H9 (cell line): ENCODE results near the gene CDKL5. TPM values are rescaled to one million over a fixed set of nuclear protein-coding genes. Genes with fewer than 3 reads are reported as not detected.
A peak's percentile ranks its signal among the peaks of the same experiment; 100 is the strongest.

ENCODE experiments used
- DNase-seq: peaks from one replicate; pipeline ENCODE4 v3.0.0-alpha.2; 2017
- H2AFZ ChIP-seq: one replicate; pipeline ENCODE4 v1.6.1; 2013; ENCODE audit warnings: mild to moderate bottlenecking, low read length, control low read depth, moderate library complexity
- H2AK5ac ChIP-seq: 2 replicates; pipeline ENCODE4 v1.6.1; 2013; ENCODE audit warnings: low read length, control low read depth, mixed read lengths; ENCODE audit not compliant: insufficient read length
- H2BK120ac ChIP-seq: one replicate; pipeline ENCODE4 v1.6.1; 2013; ENCODE audit warnings: low read depth, mild to moderate bottlenecking, low read length, control low read depth, inconsistent platforms; ENCODE audit not compliant: poor library complexity, severe bottlenecking
- H2BK12ac ChIP-seq: 2 replicates; pipeline ENCODE4 v1.6.1; 2013; ENCODE audit warnings: low read length, control low read depth, mixed read lengths, low read depth; ENCODE audit not compliant: insufficient read length
- H2BK15ac ChIP-seq: 2 replicates; pipeline ENCODE4 v1.6.1; 2013; ENCODE audit warnings: low read depth, low read length, control low read depth
- H2BK20ac ChIP-seq: one replicate; pipeline ENCODE4 v1.6.1; 2013; ENCODE audit warnings: low read depth, mild to moderate bottlenecking, low read length, control low read depth, inconsistent platforms; ENCODE audit not compliant: poor library complexity, severe bottlenecking
- H2BK5ac ChIP-seq: 2 replicates; pipeline ENCODE4 v1.6.1; 2013; ENCODE audit warnings: low read length, control low read depth, mixed read lengths; ENCODE audit not compliant: insufficient read length
- H3K14ac ChIP-seq: 2 replicates; pipeline ENCODE4 v1.6.1; 2013; ENCODE audit warnings: low read length, control low read depth; ENCODE audit not compliant: insufficient read depth
- H3K18ac ChIP-seq: 2 replicates; pipeline ENCODE4 v1.6.1; 2013; ENCODE audit warnings: low read depth, mild to moderate bottlenecking, mixed read lengths, low read length, control low read depth; ENCODE audit not compliant: insufficient read length
- H3K23ac ChIP-seq: 2 replicates; pipeline ENCODE4 v1.6.1; 2013; ENCODE audit warnings: low read length, control low read depth, mixed read lengths, low read depth; ENCODE audit not compliant: insufficient read length
- H3K23me2 ChIP-seq: 2 replicates; pipeline ENCODE4 v1.6.1; 2013; ENCODE audit warnings: low read depth, mild to moderate bottlenecking, mixed read lengths, low read length, control low read depth; ENCODE audit not compliant: insufficient read length, poor library complexity, severe bottlenecking
- H3K27ac ChIP-seq: 2 replicates; pipeline ENCODE4 v1.5.1; 2013; ENCODE audit warnings: low read length, control low read depth, mixed read lengths, low read depth; ENCODE audit not compliant: insufficient read length
- H3K27me3 ChIP-seq: 2 replicates; pipeline ENCODE4 v1.6.1; 2013; ENCODE audit warnings: low read length, control low read depth, inconsistent platforms; ENCODE audit not compliant: insufficient read depth
- H3K4ac ChIP-seq: 2 replicates; pipeline ENCODE4 v1.6.1; 2013; ENCODE audit warnings: low read depth, mild to moderate bottlenecking, control low read depth, inconsistent platforms, low read length, moderate library complexity
- H3K4me1 ChIP-seq: 2 replicates; pipeline ENCODE4 v1.6.1; 2013; ENCODE audit warnings: low read length, control low read depth, inconsistent platforms; ENCODE audit not compliant: insufficient read depth
- H3K4me2 ChIP-seq: 2 replicates; pipeline ENCODE4 v1.6.1; 2013; ENCODE audit warnings: low read length, control low read depth, mixed read lengths; ENCODE audit not compliant: insufficient read length, insufficient read depth
- H3K56ac ChIP-seq: 2 replicates; pipeline ENCODE4 v1.6.1; 2013; ENCODE audit warnings: low read depth, mild to moderate bottlenecking, mixed read lengths, low read length, control low read depth; ENCODE audit not compliant: insufficient read length
- H3K79me1 ChIP-seq: 2 replicates; pipeline ENCODE4 v1.6.1; 2013; ENCODE audit warnings: low read depth, mild to moderate bottlenecking, moderate library complexity, low read length, control low read depth, inconsistent platforms; ENCODE audit not compliant: insufficient read depth, poor library complexity, severe bottlenecking
- H3K79me2 ChIP-seq: 2 replicates; pipeline ENCODE4 v1.6.1; 2013; ENCODE audit warnings: low read length, control low read depth, inconsistent platforms; ENCODE audit not compliant: insufficient read depth
- H3K9ac ChIP-seq: 2 replicates; pipeline ENCODE4 v1.6.1; 2013; ENCODE audit warnings: low read length, control low read depth, mixed read lengths; ENCODE audit not compliant: insufficient read length; ENCODE audit errors: extremely low read depth
- H3K9me3 ChIP-seq: one replicate; pipeline ENCODE4 v1.6.1; 2013; ENCODE audit warnings: low read depth, low read length, inconsistent platforms; ENCODE audit not compliant: control insufficient read depth
- H3T11ph ChIP-seq: one replicate; pipeline ENCODE4 v1.6.1; 2013; ENCODE audit warnings: mild to moderate bottlenecking, low read length, control low read depth, inconsistent platforms
- H4K20me1 ChIP-seq: one replicate; pipeline ENCODE4 v1.6.1; 2013; ENCODE audit not compliant: control insufficient read depth, insufficient read length, insufficient read depth
- H4K5ac ChIP-seq: 2 replicates; pipeline ENCODE4 v1.6.1; 2013; ENCODE audit warnings: low read depth, mild to moderate bottlenecking, mixed read lengths, low read length, control low read depth; ENCODE audit not compliant: insufficient read length
- H4K8ac ChIP-seq: replicated peaks from 2 replicates; pipeline ENCODE4 v1.6.1; 2013; ENCODE audit warnings: low read length, control low read depth, mixed read lengths, low read depth; ENCODE audit not compliant: insufficient read length
- H4K91ac ChIP-seq: 2 replicates; pipeline ENCODE4 v1.6.1; 2013; ENCODE audit warnings: low read depth, mild to moderate bottlenecking, moderate library complexity, mixed read lengths, low read length, control low read depth; ENCODE audit not compliant: insufficient read length
- H3K27ac Mint-ChIP-seq, 3 experiments: 2 replicates in 2 of 3; 3 replicates in 1 of 3; pipeline ENCODE4 v1.8.0; 2020 to 2021; ENCODE audit warnings: mixed read lengths in 3 of 3, mild to moderate bottlenecking in 1 of 3, moderate library complexity in 1 of 3
- H3K27me3 Mint-ChIP-seq: 2 replicates; pipeline ENCODE4 v1.8.0; 2021; ENCODE audit warnings: low read depth, mild to moderate bottlenecking, moderate library complexity, mixed read lengths
- H3K36me3 Mint-ChIP-seq, 3 experiments: 2 replicates in 2 of 3; 3 replicates in 1 of 3; pipeline ENCODE4 v1.8.0; 2020 to 2021; ENCODE audit warnings: low read depth in 3 of 3, mixed read lengths in 3 of 3; ENCODE audit not compliant: insufficient read depth in 1 of 3
- H3K4me1 Mint-ChIP-seq, 2 experiments: 2 replicates each; pipeline ENCODE4 v1.8.0; 2020; ENCODE audit warnings: mixed read lengths in 2 of 2
- H3K4me3 Mint-ChIP-seq, 2 experiments: 2 replicates in 1 of 2; 3 replicates in 1 of 2; pipeline ENCODE4 v1.8.0; 2020 to 2021; ENCODE audit warnings: mild to moderate bottlenecking in 2 of 2, mixed read lengths in 2 of 2, moderate library complexity in 1 of 2
- H3K9me3 Mint-ChIP-seq, 2 experiments: 2 replicates in 1 of 2; 3 replicates in 1 of 2; pipeline ENCODE4 v1.8.0; 2020; ENCODE audit warnings: mild to moderate bottlenecking in 2 of 2, mixed read lengths in 2 of 2, moderate library complexity in 1 of 2
- CTCF ChIP-seq: fragments of 200-600 bp; sonication (generic); conservative IDR thresholded peaks from 3 replicates; pipeline ENCODE4 v1.8.0; 2021; ENCODE audit warnings: antibody characterized with exemption, mild to moderate bottlenecking
- WGBS: extraction: QIAGEN DNeasy Blood & Tissue Kit; methylation state at CpG from one replicate; pipeline ENCODE4 v1.1.7; 2013; ENCODE audit warnings: missing lambda C conversion rate, low lambda C conversion rate, mixed read lengths; ENCODE audit not compliant: insufficient read length; ENCODE audit errors: extremely low coverage; 5-methylcytosine and 5-hydroxymethylcytosine counted together
- total RNA-seq: library from RNA; stranded (reverse); gene quantifications from 2 replicates; pipeline ENCODE4 v1.2.1, GENCODE V29; 2021

The CDKL5 gene
- total RNA-seq, 1 experiment from 2014 or later: 19.5 TPM

- H3K79me1 ChIP-seq: no peaks in the 10 kb centered on the region
- Mint-ChIP-seq H3K36me3 (peaks cover 0 to 7% (median 2%) of the 10 kb centered on the region in 3 experiments; a peak in 5 of 7 replicates), H3K4me3 (no peak overlapping the region), H3K27ac (0 out of 7 replicates have a peak overlapping the region, but pooled peaks of 1 of the 3 experiments have one; percentile 22), H3K27me3 (peaks cover 6% of the 10 kb centered on the region), H3K9me3 (peaks cover 80 to 88% of the 10 kb centered on the region in 2 experiments), H3K4me1 (peaks cover 10 to 17% of the 10 kb centered on the region in 2 experiments)
- H3K18ac ChIP-seq: no peak overlapping the region
- no peak overlapping the region for H2BK5ac ChIP-seq
- H3K79me2 ChIP-seq: no peaks in the 10 kb centered on the region
- no peak overlapping the region for H3K56ac ChIP-seq
- H3K4ac ChIP-seq: no peak overlapping the region
- H3K9ac ChIP-seq: no peak overlapping the region
- no peaks in the 10 kb centered on the region for H3K23me2 ChIP-seq
- H2AK5ac ChIP-seq: no peak overlapping the region
- H4K8ac ChIP-seq: no peak overlapping the region
- H2BK20ac ChIP-seq: no peak overlapping the region
- H3K27ac ChIP-seq: no peak overlapping the region
- no peak overlapping the region for H3K4me2 ChIP-seq
- H3K14ac ChIP-seq: no peak overlapping the region
- no peaks in the 10 kb centered on the region for H4K20me1 ChIP-seq
- no peak overlapping the region for H4K5ac ChIP-seq
- no peak overlapping the region for H2BK15ac ChIP-seq
- H3K27me3 ChIP-seq: no peaks in the 10 kb centered on the region
- H4K91ac ChIP-seq: no peak overlapping the region
- H2BK120ac ChIP-seq: no peak overlapping the region
- H3K4me1 ChIP-seq: no peaks in the 10 kb centered on the region; the same call in 1 of the 2 replicates
- H3K23ac ChIP-seq: no peak overlapping the region
- no CpG with 5 or more reads among the region's 4 CpGs for WGBS
- no peak overlapping the region for H2AFZ ChIP-seq
- H3K9me3 ChIP-seq: peaks cover 28% of the 10 kb centered on the region
- no peak for TF ChIP-seq CTCF
- no peak overlapping the region for H3T11ph ChIP-seq
- no peak overlapping the region for H2BK12ac ChIP-seq
- DNase-seq: no peak
Measured at GRCh38 chrX:18647621-18648020, 222.2 kb downstream of the CDKL5 start.
